ENCODE measurements around the gene SAMD13.

- TF ChIP-seq NFRKB (IDR thresholded peaks at IDR 0.05) (no peak), SP1 (IDR thresholded peaks at IDR 0.05) (no peak), ARNT (IDR thresholded peaks at IDR 0.05) (no peak), HDGF (IDR thresholded peaks at IDR 0.05; ENCODE audit: borderline replicate concordance) (no peak), TARDBP (IDR thresholded peaks at IDR 0.05) (no peak), SUZ12 (IDR thresholded peaks at IDR 0.05) (no peak), ZNF384 (IDR thresholded peaks at IDR 0.05) (no peak), BHLHE40 (IDR thresholded peaks at IDR 0.05; ENCODE audit: borderline replicate concordance) (no peak), L3MBTL2 (conservative IDR thresholded peaks at IDR 0.05) (no peak), LEF1 (IDR thresholded peaks at IDR 0.05; ENCODE audit: borderline replicate concordance) (no peak), FOXM1 (IDR thresholded peaks at IDR 0.05; ENCODE audit: borderline replicate concordance) (no peak), FOXA1 (IDR thresholded peaks at IDR 0.05) (no peak)
Observed at GRCh38 chr1:84361796-84362195, 60.3 kb downstream of the SAMD13 start.
